ENCODE measurements around the gene SIMC1.
"Not testable (repeated sequence)": the region's sequence is repeated elsewhere in the genome, so short reads cannot be mapped to it uniquely, and the experiment has no call there.

The SIMC1 gene

DNA sequence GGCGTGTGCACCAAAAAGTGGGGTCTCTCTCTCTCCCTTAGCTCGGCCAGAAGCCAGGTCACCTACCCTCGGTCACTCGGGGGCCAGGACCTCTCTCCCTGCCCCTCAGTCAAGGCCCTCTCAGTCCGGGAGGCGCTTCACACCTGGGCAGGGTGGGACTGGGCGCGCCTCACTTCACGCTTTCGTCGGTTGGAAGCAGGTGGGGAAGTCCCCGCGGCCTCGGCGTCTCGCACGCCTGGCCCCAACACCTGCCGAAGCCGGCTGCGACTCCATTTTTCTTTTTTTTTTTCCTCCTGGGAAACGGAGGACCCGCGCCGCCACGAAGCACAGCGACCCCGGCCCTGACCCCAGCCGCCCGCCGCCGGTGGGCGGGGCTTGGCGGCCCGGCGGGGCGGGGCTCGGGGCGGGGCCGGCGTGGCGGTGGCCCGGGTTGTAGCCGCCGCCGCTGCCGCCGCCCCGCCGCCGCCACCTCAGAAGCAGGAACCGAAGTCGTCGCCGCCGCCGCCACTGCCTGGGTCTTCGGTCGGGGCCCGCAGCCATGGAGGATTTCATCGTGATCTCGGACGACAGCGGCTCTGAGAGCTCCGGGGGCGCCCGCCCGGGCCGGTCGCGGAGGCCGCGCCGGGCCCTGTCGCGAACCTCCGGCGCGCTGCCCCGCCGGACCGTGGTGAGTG, at the start of gene SIMC1:
Gene SIMC1 (plus strand): TSS at position 454 of the 674 bp plus-strand sequence. CDS start 85 bp downstream, at position 539.
- not testable (repeated sequence) for FAIRE-seq

DNA sequence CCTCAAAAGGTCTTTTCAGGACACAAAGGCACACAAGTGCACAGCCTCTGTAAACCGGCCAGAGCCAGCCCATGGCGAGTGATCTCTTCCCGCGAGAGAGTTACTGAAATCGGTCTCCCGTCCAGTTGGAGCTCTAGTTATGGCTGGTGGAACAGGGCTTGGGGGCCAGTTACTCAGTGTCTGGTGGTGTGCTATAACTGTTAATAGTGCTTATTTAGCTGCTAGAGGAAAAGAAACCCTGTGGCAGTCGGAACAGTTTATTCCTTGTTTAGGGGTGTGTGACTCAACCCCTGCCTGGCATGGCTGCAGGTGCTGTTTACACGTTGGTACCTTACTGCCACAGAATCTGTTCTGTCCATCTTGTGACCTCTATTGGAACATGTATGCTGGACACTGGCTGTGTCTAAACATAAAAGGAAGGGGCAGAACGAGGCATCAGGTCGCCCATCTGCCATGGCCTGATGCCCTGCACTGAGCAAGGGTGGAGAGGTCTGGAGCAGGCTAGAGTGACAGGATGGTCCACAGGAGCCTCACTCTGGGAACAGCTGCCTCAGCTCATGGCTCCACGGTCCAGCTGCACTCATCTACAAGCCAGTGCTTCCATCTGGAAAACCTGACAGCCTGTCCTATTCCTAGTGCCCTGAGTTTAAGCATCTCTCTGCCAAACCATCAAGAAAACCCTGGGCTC, 49.6 kb upstream of the SIMC1 start:
- FAIRE-seq, result no peak

DNA sequence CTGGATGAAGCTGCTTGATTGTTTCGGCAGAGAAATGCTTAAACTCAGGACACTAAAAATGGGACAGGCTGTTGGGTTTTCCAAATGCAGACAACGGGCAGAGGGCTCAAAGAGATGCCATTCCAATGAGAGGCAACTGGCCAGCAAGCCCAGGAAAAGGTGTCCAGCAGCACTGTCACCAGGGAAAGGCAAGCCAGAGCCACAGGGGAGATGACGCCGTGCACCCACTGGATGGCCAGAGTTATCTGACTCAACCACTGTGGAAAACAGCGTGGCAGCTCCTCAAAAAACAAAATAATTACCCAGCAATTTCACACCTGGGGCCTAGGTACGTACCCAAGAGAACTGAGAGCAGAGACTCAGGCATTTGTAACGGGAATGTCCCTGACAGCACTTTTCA, 48.4 kb upstream of the SIMC1 start:
- no peak for FAIRE-seq

DNA sequence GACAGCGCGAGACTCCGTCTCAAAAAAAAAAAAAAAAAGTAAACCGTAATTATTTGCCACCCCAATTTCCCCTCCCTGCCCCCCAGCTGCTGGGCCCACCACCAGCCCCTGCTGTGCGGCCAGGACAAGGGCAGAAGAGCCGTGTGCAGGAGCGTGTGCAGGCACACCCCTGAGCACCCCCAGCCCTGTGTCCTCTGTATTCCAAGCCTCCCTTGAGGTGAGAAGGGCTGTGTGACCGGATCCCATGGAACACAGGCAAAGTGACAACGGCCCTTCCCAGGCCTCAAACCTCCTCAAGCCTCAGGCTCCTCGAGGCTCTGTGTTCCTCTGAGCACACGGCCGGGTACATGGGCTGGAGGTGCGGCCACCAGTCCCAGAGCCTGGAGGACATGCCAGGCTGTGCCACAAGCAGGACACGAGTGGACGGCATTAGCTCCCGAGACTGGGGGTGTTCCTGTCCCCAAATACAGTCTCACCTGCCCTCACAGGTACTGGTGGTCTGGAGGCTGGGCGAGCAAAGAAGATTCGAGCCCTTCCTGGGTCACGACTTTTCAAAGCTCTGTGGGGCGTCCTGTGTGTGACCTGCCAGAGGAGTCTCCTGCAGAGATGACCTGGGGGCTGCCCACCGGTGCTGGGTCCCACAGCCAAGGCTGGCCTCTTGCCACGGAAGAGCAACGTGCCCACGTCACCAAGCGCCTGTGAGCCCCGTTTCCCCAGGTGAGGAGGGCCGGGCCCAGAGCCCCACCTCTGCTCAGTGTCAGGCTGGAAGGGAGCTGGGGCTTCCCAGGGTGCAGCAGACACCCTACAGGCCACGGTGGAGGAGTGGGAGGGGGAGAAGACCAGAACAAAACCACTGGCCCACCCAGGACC, 47.1 kb upstream of the SIMC1 start:
- no peak for FAIRE-seq

DNA sequence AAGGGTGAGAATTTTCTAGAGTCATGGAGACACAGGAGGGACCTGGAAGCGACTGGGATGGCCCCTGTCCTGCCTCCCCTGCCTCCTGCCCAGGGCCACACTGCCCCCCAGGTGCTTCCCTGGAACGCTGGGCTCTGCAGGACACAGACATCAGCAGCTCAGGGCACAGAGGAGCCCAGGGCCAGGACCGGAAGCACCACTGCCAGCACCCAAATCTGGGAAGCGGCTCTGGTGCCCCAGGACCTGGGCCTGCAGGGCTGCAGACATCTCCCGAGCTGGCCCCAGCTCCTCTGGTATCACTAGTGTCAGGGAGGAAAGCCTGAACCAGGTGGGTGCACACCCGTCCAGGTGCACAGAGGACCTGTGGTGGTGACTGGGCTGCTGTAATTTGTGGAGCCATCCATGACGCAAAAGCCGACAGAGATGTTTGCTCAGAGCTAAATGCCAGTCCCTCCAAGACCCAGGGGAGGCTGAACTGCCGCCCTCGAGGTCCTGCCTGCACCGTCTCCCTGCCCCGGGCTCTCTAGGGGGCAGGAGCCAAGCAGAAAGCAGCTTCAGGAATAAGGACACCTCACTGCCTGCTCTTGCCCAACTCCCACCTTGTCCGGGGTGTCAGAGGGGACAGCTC, 46.0 kb upstream of the SIMC1 start:
- FAIRE-seq, result no peak

DNA sequence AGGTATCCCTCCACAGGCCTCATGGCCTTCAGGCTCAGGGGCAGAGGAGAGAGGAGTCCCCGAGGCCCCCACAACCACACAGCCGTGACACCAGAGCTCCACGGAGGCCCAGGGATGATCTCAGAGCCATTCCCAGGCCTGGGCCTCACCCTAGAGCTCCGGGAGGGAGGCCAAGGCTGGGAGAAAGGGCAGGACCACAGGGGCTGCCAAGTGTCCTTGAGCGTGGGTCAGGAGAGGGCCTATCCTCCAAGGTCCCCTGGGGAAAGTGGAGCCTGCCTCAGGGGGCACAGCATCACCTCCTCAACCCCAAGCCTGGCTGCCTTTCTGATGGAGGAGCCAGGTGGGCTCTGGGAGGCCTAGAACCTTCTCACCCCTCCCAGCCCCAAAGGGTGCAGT, 45.5 kb upstream of the SIMC1 start:
- not testable (repeated sequence) for FAIRE-seq

DNA sequence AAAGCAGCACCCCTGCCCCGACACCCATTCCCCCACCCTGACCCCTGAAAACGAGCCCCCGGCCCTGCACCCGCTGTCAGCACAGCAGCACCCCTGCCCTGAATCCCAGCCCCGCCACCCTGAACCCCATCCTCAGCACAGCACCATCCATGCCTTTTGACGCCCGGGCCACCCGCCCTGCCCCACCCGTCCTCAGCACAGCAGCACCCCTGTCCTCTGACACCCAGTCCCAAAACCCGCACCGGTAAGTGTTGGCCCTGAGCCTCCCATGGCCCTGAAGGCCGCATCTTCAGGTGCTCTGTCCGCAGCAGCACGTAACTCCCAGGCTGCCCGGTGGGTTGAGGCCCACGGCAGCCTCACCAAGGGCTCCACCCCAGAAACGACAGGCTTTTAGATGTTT, 44.6 kb upstream of the SIMC1 start:
- FAIRE-seq, result not testable (repeated sequence)

DNA sequence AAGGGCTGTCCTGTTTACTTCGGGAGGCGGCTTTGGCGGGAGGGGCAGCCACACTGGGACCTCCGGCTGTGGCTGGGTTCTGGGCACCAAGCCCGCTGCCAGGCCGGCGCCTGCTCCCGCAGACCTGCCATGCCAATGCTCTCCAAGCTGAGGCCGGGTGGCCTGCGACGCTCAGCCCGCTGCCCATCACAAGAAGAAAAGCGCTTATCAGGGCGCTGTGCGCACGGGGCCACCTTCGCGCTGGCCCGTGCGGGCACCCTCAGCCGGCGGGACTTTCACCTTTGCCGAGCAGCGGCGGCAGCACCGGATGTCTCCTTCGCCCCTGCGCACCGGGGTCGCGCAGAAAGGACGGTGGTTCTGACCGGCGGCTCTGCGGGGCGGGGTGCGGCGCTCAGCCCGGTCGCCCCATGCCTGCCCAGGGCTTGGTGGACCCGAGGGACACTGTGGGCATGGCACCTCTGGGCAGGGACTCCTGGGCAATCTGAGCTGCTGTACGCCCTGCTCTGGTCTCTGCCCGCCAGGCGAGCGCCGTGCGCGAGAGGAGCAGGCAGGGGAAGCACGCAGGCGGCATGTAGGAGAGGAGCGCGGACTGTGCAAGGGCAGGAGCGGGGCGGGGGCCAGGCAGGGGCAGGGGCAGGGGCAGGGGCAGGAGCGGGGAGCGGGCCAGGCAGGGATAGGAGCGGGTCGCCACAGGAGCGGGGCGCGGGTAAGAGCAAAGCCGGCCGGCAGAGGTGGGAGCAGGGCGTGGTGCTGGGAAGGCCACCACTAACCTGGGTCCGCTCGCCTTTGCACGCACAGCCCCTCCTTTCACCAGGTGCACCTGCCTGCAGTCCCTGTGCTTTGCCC, 43.8 kb upstream of the SIMC1 start:
- FAIRE-seq, result not testable (repeated sequence)

DNA sequence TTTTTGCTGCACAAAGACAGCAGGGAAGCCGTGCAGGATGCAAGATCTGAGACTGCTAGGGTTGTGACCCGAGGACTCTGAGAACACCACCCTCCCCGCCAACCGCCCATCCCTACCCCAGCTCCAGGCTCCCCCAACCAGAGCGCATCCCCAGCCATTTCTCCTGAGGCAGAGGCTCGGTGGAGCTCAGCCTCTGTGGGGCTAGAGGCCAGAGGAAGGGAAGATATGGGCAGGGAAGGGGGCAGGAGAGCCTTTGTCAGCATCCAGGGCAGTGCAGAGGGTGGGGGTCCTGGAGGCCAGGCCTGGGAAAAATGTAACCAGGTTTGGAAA, 43.2 kb upstream of the SIMC1 start:
- not testable (repeated sequence) for FAIRE-seq

DNA sequence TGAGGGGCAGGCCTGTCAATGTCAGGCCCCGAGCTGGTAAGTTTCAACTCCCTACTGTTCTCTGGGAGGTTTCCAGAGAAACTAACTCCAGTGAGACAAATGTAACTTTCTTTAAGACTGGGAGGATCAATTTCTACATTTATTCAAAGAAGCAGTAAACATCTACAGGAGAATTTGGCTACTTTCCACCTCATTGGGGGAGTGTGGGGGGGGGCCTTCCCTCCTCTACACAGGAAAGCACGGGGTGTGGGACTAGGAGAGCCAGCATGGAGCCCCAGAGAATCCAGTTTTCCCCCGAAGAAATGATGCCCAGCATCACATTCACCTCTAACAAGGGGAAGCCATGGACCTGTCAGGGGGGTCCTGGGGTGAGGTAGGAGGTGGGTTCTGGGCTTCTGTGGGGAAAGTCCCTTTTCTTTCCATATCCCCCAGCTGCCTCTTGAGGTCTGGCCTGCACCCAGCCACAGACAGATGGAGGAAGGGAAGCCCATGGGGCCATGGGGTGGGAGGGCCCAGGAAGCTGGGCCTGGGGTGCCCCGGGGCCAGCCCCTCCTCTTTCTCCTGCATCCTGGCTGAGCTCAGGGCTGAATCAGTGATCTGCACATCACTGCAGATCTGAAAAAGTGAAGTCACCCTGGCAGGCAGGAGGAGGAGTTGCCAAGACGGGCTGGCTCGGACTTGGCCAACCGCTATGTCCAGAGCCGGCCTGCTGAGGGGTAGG, 42.6 kb upstream of the SIMC1 start:
- not testable (repeated sequence) for FAIRE-seq

DNA sequence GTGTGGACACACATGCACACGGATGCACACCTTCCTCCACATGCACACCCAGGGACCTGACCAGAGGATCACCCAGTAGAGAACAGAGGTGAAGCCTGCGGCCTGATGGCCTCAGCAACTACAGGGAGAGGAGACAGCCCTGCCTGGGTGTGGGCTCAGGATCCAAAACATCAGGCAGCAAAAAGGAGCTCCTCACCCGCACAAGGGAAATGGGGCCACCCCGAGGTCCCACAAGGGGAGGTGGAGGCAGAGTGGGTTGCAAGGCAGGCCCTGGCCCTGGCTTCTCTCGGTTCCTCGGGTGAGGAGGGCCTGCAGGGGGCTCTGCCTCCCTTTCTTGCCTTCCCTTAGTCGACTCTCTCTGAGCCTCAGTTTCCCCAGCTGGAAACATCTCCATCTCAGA, 41.4 kb upstream of the SIMC1 start:
- FAIRE-seq, result not testable (repeated sequence)

DNA sequence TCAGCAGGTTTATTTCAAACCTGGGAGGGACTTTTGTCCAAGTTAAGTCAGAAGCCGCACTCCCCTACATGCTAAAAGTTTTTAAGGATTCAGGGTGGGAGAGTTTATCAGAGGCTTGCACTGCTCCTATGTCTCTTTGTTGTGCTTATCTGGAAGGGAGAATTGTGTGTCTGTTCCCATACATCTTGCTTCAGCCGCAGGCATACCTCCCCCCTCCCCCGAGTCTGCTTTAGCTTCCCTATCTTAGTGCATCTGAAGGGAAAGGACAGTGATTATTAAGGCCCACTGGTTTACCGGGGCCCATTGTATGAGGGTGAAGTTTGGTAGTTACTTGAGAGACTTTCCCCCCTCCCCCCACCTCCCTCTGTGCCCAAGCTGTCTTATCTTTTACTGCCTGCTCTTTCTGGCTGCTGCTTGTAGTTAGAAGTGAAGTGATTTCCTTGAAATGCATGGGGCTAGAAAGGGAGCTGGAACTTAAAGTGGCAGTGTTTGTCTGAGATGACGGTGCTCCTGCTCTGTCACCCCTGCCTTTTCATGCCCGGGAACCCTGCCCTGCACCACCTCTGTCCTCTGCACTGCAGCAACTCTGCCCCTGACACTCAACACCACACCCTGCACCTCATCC, 40.9 kb upstream of the SIMC1 start:
- FAIRE-seq, result not testable (repeated sequence)

DNA sequence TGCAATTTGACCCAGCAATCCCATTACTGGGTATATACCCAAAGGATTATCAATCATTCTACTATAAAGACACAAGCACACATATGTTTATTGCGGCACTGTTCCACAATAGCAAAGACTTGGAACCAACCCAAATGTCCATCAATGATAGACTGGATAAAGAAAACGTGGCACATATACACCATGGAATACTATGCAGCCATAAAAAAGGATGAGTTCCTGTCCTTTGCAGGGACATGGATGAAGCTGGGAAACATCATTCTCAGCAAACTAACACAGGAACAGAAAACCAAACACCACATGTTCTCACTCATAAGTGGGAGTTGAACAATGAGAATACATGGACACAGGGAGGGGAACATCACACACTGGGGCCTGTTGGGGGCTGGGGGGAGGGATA, 39.9 kb upstream of the SIMC1 start:
- not testable (repeated sequence) for FAIRE-seq

DNA sequence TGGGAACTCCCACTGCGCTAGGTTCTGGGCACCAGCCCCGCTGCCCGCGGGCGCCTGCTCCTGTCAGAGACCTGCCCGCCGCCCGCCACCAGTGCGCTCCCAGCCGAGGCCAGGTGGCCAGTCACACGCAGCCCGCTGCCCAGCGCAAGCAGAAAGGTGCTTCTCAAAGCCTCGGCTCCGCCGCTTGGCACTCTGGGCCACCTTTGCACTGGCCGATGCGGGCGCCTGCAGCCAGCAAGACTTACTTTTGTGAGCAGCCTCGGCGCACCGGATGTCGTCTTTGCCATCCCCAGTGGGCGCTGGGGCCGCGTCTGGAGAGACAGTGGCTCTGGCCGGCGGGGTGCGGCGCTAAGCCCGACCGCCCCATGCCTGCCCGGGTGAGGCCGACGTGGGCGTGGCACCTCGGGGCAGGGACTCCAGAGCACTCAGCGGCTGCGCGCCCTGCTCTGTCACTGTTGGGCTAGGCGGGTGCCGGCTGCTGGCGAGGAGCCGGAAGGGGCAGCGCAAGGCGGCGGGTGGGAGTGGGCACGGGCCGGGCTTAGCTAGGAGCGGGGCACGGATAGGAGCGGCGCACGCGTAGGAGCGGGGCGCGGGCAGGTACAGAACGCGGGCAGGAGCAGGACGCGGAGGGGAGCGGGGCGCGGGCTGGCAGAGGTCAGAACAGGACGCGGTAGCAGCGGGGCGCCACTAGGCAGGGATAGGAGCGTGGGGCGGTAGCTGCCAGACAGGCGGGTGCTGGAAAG, 39.1 kb upstream of the SIMC1 start:
- FAIRE-seq, result not testable (repeated sequence)

DNA sequence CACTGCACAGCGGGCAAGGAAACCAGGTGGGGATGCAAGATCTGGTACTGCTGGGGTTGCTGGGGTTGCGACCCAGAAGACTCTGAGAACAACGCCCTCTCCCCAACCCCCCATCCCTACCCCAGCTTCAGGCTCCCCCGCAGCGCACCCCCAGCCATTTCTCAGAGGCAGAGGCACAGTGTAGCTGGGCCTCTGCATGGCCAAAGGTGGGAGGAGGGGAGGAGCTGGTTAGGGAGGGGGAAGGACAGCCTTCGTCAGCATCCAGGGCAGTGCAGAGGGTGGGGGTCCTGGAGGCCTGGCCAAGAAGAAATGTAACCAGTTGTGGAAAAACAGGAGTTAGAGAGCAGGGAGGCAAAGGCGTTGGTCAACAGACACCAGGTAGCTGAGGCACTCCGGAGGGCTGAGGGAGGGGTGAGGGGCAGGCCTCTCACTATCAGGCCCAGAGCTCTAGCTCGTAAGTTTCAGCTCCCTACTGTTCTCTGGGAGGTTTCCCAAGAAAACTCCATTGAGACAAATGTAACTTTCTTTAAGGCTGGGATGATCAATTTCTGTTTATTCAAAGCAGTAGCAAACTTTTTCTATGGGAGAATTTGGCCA, 38.3 kb upstream of the SIMC1 start:
- not testable (repeated sequence) for FAIRE-seq

DNA sequence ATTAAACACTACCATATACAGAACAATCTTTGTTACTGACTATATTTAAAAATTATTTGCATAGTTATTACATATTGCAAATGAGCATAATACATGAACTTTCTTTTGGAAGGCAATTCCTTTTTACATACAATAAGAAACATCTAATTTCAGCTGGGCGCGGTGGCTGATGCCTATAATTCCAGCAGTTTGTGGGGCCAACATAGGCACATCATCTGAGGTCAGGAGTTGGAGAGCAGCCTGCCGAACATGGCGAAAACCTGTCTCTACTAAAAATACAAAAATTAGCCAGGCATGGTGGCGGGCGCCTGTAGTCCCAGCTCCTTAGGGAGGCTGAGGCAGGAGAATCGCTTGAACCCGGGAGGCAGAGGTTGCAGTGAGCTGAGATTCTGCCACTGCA, 36.4 kb upstream of the SIMC1 start:
- FAIRE-seq, result no peak

DNA sequence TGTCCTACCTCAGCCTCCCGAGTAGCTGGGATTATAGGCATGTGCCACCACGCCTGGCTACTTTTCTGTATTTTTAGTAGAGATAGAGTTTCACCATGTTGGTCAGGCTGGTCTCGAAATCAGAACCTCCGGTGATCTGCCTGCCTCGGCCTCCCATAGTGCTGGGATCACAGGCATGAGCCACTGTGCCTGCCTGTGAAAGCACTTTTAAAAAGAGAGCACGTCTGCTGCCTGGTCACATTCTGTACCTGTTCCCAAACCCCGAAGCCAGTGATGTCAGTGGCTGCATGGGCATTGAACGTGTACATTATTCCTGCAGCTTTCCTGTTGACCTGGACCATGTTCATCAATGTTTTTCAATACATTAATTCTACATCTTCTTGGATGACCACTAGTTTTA, 35.1 kb upstream of the SIMC1 start:
- FAIRE-seq, result no peak

DNA sequence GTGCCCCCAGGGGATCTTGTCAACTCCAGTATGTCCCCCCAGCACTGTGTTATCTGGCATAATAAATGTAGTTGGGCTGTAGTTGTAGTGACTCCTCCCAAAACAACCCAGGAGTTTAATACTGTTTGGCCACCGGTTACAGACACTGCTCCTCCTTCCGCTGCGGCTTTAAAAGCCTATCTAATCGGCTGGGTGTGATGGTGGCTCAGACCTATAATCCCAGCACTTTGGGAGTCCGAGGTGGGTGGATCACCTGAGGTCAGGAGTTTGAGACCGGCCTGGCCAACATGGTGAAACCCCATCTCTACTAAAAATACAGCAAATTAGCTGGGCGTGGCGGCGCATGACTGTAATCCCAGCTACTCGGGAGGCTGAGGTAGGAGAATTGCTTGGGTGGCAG, 34.7 kb upstream of the SIMC1 start:
- not testable (repeated sequence) for FAIRE-seq

DNA sequence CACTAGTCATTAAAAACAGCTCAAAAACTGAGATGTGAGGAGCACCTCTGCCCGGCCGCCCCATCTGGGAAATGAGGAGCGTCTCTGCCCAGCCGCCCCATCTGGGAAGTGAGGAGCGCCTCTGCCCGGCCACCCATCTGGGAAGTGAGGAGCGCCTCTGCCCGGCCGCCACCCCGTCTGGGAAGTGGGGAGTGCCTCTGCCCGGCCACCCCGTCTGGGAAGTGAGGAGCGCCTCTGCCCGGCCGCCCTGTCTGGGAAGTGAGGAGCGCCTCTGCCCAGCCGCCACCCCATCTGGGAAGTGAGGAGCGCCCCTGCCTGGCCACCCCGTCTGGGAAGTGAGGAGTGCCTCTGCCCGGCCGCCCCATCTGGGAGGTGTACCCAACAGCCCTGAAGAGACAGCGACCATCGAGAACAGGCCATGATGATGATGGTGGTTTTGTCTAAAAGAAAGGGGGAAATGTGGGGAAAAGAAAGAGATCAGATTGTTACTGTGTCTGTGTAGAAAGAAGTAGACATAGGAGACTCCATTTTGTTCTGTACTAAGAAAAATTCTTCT, 23.7 kb upstream of the SIMC1 start:
- FAIRE-seq, result not testable (repeated sequence)

Data from colon (tissue), 2 donors.